K562 (cell line): ENCODE data around the gene TMEM273. TPM values are rescaled to one million over a fixed set of nuclear protein-coding genes. Genes with fewer than 3 reads are reported as not detected.

Experiments used
- CTBP1 ChIP-seq: fragments of 450-650 bp; IDR thresholded peaks from 2 replicates; pipeline ENCODE4 v1.6.1; 2016; ENCODE audit warnings: borderline replicate concordance
- KLF6 ChIP-seq: fragments of 250-450 bp; sonication (Bioruptor Pico); IDR thresholded peaks from 2 replicates; pipeline ENCODE4 v1.4.0; 2020; ENCODE audit warnings: mild to moderate bottlenecking, moderate library complexity, borderline replicate concordance
- RBM15 ChIP-seq: fragments of 200-400 bp; formaldehyde crosslinking; IDR thresholded peaks from 2 replicates; pipeline ENCODE4 v1.6.1; 2018; ENCODE audit warnings: mild to moderate bottlenecking, low read length, moderate library complexity; ENCODE audit not compliant: insufficient read depth
- RFX7 ChIP-seq: fragments of 250-450 bp; sonication (Bioruptor Pico); IDR thresholded peaks from 2 replicates; pipeline ENCODE4 v1.5.1; 2021; ENCODE audit warnings: mild to moderate bottlenecking
- RHOXF2B ChIP-seq: fragments of 250-450 bp; sonication (Bioruptor Pico); conservative IDR thresholded peaks from 2 replicates; pipeline ENCODE4 v1.5.1; 2021
- STAT5B ChIP-seq: fragments of 250-450 bp; sonication (Bioruptor Pico); IDR thresholded peaks from 2 replicates; pipeline ENCODE4 v1.8.0; 2021; ENCODE audit warnings: mild to moderate bottlenecking, inconsistent platforms
- TOE1 ChIP-seq, 2 experiments: fragments of 450-650 bp in 1 of 2; sonication (generic) in 1 of 2; formaldehyde crosslinking in 1 of 2; IDR thresholded peaks; 2 replicates each; pipeline versions ENCODE4 v1.7.1 to v1.8.0; 2016 to 2022; ENCODE audit warnings: borderline replicate concordance in 2 of 2, mild to moderate bottlenecking in 2 of 2, antibody characterized with exemption in 1 of 2, inconsistent platforms in 1 of 2, low read depth in 1 of 2, missing genetic modification reagents in 1 of 2, moderate library complexity in 1 of 2
- ZKSCAN3 ChIP-seq: fragments of 250-450 bp; sonication (Bioruptor Pico); IDR thresholded peaks from 2 replicates; pipeline ENCODE4 v1.4.0; 2020
- ZNF79 ChIP-seq: fragments of 250-450 bp; sonication (Bioruptor Pico); IDR thresholded peaks from 2 replicates; pipeline ENCODE4 v1.4.0; 2020; ENCODE audit warnings: low read depth, mild to moderate bottlenecking, moderate library complexity
- polyA plus RNA-seq, 8 experiments: library from polyadenylated mRNA; depleted of rRNA in 4 of 8; stranded (reverse) in 5 of 8; unstranded in 3 of 8; fragments of >200 nt; fragmentation: Nextera tagmentation in 2 of 8; fragmentation: Illumina TruSeq in 1 of 8; extraction: Ambion mirVana in 2 of 8; extraction: Trizol in 1 of 8; gene quantifications; 2 replicates each; pipeline versions ENCODE4 v1.2.1 to v1.2.3, GENCODE V29; 2011 to 2014; ENCODE audit warnings: inconsistent platforms in 1 of 8, missing spikeins in 1 of 8
- total RNA-seq, 7 experiments: library from RNA; depleted of rRNA in 6 of 7; stranded (reverse); fragments of >200 nt in 6 of 7; fragmentation: Illumina TruSeq in 2 of 7; extraction: Trizol in 2 of 7; gene quantifications; 2 replicates each; pipeline versions ENCODE4 v1.2.1 to v1.2.3, GENCODE V29; 2011 to 2021; ENCODE audit warnings: low replicate concordance in 1 of 7
- TF ChIP-seq, protein P1 (sequence below): sonication (generic); formaldehyde crosslinking; IDR thresholded peaks from 2 replicates; pipeline ENCODE4 v1.8.0; 2022; ENCODE audit warnings: mild to moderate bottlenecking, missing genetic modification reagents, borderline replicate concordance
- TF ChIP-seq, protein P2 (sequence below): sonication (generic); formaldehyde crosslinking; IDR thresholded peaks from 2 replicates; pipeline ENCODE4 v1.8.0; 2023; ENCODE audit warnings: mild to moderate bottlenecking, missing genetic modification reagents
- TF ChIP-seq, protein P3 (sequence below), 2 experiments: fragments of 450-650 bp in 1 of 2; sonication (generic) in 1 of 2; formaldehyde crosslinking in 1 of 2; IDR thresholded peaks in 1 of 2; conservative IDR thresholded peaks in 1 of 2; 2 replicates each; pipeline versions ENCODE4 v1.6.1 to v1.8.1; 2016 to 2023; ENCODE audit warnings: mild to moderate bottlenecking in 2 of 2, moderate library complexity in 2 of 2, inconsistent platforms in 1 of 2, missing genetic modification reagents in 1 of 2
- TF ChIP-seq, protein P4 (sequence below): fragments of 450-650 bp; IDR thresholded peaks from 2 replicates; pipeline ENCODE4 v1.6.1; 2016; ENCODE audit warnings: low read depth

Gene TMEM273
- total and polyA plus RNA-seq, 9 of the 15 experiments (the other 6 are each of a cell fraction or from before 2014, with no cell fraction given) = 39.2 to 131 (median 95.6) TPM

DNA sequence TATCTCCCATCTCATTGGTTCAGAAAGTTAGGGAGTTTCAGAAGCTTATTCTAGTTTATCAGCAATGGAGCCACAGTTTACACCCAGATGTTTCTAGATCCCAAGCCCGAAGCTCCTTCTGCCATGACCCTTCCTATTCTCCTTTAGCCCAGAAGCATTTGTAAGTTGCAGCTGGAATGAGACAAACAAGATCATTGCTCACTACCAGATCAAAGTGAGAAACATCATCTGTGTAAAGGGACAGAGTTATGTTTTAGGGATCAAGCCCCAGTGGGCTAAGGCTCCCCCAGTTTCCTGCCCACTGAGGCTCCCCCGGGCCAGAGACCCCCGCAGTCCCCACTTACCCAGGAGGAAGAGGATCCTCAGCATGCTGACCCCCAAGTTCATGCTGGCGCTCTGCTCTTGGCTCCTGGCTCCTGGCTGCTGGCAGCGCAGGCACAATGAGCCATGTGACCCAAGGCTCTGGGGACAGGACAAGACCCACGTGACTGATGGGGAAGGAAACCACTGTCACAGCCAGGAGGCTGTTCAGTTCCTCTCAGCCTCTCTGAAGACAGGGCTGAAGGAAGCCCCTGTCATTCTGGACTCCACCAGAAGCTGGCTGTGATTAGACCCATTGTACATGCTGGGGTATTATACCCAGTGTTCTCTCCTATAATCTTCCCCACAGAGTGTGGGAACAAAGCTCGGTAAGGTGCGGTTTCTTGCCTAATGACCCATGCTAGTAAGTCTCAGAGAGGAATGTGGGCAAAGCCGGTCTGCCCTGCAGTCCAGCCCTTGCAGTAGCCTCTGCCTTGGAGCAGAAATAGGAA is at the start of gene TMEM273 (continued):
- TF ChIP-seq, protein P1, sequence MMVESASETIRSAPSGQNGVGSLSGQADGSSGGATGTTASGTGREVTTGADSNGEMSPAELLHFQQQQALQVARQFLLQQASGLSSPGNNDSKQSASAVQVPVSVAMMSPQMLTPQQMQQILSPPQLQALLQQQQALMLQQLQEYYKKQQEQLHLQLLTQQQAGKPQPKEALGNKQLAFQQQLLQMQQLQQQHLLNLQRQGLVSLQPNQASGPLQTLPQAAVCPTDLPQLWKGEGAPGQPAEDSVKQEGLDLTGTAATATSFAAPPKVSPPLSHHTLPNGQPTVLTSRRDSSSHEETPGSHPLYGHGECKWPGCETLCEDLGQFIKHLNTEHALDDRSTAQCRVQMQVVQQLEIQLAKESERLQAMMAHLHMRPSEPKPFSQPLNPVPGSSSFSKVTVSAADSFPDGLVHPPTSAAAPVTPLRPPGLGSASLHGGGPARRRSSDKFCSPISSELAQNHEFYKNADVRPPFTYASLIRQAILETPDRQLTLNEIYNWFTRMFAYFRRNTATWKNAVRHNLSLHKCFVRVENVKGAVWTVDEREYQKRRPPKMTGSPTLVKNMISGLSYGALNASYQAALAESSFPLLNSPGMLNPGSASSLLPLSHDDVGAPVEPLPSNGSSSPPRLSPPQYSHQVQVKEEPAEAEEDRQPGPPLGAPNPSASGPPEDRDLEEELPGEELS (CRISPR knock-in tag) = no peak
- no peak for TF ChIP-seq ZNF79 (CRISPR knock-in tag)
- TF ChIP-seq, protein P2, sequence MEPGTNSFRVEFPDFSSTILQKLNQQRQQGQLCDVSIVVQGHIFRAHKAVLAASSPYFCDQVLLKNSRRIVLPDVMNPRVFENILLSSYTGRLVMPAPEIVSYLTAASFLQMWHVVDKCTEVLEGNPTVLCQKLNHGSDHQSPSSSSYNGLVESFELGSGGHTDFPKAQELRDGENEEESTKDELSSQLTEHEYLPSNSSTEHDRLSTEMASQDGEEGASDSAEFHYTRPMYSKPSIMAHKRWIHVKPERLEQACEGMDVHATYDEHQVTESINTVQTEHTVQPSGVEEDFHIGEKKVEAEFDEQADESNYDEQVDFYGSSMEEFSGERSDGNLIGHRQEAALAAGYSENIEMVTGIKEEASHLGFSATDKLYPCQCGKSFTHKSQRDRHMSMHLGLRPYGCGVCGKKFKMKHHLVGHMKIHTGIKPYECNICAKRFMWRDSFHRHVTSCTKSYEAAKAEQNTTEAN (CRISPR knock-in tag) = no peak
- TF ChIP-seq KLF6 (CRISPR knock-in tag) = peak; percentile 7
- TF ChIP-seq, protein P3, sequence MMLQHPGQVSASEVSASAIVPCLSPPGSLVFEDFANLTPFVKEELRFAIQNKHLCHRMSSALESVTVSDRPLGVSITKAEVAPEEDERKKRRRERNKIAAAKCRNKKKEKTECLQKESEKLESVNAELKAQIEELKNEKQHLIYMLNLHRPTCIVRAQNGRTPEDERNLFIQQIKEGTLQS (IDR thresholded peaks at IDR 0.05) = no peak
- TF ChIP-seq, protein P3 (CRISPR knock-in tag; conservative IDR thresholded peaks at IDR 0.05) = no peak
- no peak for TF ChIP-seq ZKSCAN3 (CRISPR knock-in tag)
- no peak for TF ChIP-seq RHOXF2B (CRISPR knock-in tag)
- TF ChIP-seq RFX7 (CRISPR knock-in tag) = no peak
- no peak for TF ChIP-seq RBM15
- TF ChIP-seq, protein P4, sequence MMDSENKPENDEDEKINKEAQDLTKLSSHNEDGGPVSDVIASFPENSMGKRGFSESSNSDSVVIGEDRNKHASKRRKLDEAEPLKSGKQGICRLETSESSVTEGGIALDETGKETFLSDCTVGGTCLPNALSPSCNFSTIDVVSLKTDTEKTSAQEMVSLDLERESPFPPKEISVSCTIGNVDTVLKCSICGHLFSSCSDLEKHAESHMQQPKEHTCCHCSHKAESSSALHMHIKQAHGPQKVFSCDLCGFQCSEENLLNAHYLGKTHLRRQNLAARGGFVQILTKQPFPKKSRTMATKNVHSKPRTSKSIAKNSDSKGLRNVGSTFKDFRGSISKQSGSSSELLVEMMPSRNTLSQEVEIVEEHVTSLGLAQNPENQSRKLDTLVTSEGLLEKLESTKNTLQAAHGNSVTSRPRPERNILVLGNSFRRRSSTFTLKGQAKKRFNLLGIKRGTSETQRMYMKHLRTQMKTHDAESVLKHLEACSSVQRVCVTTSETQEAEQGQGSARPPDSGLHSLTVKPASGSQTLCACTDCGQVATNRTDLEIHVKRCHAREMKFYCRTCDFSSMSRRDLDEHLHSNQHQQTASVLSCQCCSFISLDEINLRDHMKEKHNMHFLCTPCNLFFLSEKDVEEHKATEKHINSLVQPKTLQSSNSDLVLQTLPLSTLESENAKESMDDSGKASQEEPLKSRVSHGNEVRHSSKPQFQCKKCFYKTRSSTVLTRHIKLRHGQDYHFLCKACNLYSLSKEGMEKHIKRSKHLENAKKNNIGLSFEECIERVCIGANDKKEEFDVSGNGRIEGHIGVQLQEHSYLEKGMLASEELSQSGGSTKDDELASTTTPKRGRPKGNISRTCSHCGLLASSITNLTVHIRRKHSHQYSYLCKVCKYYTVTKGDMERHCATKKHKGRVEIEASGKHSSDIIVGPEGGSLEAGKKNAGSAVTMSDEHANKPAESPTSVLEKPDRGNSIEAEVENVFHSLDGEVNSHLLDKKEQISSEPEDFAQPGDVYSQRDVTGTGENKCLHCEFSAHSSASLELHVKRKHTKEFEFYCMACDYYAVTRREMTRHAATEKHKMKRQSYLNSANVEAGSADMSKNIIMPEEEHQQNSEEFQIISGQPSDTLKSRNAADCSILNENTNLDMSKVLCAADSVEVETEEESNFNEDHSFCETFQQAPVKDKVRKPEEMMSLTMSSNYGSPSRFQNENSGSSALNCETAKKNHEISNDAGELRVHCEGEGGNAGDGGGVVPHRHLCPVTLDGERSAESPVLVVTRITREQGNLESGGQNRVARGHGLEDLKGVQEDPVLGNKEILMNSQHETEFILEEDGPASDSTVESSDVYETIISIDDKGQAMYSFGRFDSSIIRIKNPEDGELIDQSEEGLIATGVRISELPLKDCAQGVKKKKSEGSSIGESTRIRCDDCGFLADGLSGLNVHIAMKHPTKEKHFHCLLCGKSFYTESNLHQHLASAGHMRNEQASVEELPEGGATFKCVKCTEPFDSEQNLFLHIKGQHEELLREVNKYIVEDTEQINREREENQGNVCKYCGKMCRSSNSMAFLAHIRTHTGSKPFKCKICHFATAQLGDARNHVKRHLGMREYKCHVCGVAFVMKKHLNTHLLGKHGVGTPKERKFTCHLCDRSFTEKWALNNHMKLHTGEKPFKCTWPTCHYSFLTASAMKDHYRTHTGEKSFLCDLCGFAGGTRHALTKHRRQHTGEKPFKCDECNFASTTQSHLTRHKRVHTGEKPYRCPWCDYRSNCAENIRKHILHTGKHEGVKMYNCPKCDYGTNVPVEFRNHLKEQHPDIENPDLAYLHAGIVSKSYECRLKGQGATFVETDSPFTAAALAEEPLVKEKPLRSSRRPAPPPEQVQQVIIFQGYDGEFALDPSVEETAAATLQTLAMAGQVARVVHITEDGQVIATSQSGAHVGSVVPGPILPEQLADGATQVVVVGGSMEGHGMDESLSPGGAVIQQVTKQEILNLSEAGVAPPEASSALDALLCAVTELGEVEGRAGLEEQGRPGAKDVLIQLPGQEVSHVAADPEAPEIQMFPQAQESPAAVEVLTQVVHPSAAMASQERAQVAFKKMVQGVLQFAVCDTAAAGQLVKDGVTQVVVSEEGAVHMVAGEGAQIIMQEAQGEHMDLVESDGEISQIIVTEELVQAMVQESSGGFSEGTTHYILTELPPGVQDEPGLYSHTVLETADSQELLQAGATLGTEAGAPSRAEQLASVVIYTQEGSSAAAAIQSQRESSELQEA = no peak
- TF ChIP-seq TOE1 (IDR thresholded peaks at IDR 0.05; ENCODE audit: borderline replicate concordance) = peak; percentile 93; the same call in 1 of the 2 replicates
- TF ChIP-seq TOE1 (CRISPR knock-in tag; IDR thresholded peaks at IDR 0.05; ENCODE audit: borderline replicate concordance, low read depth) = no peak
- no peak for TF ChIP-seq STAT5B
- peak; percentile 62; the same call in 1 of the 2 replicates for TF ChIP-seq CTBP1
